GM10266 (cell line): ENCODE measurements around the gene REC114.
"Not testable (repeated sequence)": the region's sequence is repeated elsewhere in the genome, so short reads cannot be mapped to it uniquely, and the experiment has no call there.

ENCODE experiments used
- DNase-seq: peaks from one replicate; pipeline ENCODE4 v3.0.0; 2012; ENCODE audit errors: extremely low spot score
- CTCF ChIP-seq: IDR thresholded peaks from 2 replicates; pipeline ENCODE4 v1.5.1; 2012; ENCODE audit warnings: mild to moderate bottlenecking, low read depth; ENCODE audit not compliant: control insufficient read depth, insufficient read depth; ENCODE audit errors: missing control alignments

The REC114 gene

GRCh38 chr15:73437543-73438109, 5.3 kb upstream of the REC114 start:
- no peak for TF ChIP-seq CTCF
- DNase-seq, result no peak

DNA sequence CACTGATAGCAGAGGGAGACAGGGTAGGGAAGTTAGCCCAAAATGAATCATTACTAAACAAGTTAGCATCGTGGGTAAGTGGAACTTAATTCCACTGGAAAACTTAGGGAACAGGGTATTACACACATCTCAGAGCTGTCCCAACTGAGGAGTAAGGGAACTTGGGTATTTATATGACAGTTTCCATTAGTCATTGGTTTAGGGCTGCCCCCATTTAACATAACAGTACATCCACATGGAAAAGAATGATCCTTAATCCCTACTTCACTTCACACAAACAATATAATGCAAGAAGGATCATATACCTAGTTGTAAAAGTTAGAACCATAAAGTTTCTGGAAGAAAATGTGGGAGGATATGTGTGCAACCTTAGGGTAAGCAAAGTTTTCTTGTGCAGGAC, 4.3 kb upstream of the REC114 start:
- no peak for TF ChIP-seq CTCF
- no peak for DNase-seq

DNA sequence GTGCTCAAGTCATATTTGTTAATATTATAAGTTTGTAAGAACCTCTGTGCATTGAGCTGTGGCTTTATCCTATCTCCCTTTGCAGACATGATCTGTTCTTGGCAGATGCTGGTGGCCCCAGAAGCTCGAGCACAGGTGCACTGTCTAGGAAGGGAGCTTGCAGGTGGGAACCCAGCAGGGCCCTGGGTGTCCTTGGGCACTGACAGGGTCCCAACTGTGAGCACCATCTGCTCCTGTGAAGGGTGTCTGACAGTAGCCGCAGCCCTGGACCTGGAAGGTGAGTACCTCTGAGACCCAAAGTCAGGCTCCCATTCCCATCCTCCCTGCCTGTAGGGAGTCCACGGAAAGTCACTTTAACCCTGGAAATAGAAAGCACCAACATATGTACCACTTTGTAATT, 2.4 kb upstream of the REC114 start:
- no peak for TF ChIP-seq CTCF
- no peak for DNase-seq

DNA sequence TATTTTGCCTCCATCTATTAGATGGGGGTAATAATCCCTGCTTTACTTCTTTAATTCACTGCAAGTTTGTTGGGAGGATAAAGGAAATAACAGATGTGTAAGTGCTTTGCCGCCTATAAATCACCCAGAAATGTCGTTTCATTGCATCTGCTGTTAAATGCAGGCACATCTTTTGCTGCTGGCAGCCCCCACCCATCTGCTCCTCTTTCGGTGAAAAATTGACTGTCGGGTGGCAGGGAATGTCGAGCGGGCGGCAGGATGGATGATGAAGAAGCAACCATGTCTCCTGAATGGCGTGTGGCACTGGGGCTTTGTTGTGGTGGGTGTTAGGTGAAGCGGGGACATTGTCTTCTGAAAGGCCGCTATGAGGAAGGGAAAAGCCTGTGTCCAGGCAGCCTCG, 543 bp upstream of the REC114 start:
- no peak for DNase-seq
- TF ChIP-seq CTCF, result no peak

- DNase-seq, result not testable (repeated sequence)
Observed at GRCh38 chr15:73447471-73447870, 4.5 kb downstream of the REC114 start.

DNA sequence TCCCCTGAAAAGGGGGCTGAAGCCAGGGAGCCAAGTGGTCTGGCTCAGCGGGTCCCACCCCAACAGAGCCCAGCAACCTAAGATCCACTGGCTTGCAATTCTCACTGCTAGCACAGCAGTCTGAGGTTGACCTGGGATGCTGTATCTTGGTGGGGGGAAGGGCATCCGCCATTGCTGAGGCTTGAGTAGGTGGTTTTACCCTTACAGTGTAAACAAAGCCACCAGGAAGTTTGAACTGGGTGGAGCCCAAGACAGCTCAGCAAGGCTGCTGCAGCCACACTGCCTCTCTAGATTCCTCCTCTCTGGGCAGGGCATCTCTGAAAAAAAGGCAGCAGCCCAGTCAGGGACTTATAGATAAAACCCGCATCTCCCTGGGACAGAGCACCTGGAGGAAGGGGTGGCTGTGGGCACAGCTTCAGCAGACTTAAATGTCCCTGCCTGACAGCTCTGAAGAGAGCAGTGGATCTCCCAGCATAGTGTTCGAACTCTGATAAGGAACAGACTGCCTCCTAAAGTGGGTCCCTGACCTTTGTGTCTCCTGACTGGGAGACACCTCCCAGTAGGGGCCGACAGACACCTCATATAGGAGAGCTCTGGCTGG, 5.3 kb downstream of the REC114 start:
- not testable (repeated sequence) for DNase-seq

DNA sequence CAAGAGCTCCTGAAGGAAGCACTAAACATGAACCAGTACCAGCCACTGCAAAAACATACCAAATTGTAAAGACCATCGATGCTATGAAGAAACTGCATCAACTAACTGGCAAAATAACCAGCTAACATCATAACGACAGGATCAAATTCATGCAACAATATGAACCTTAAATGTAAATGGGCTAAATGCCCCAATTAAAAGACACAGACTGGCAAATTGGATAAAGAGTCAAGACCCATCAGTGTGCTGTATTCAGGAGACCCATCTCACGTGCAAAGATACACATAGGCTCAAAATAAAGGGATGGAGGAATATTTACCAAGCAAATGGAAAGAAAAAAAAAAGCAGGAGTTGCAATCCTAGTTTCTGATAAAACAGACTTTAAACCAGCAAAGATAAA, 7.0 kb downstream of the REC114 start:
- not testable (repeated sequence) for DNase-seq

DNA sequence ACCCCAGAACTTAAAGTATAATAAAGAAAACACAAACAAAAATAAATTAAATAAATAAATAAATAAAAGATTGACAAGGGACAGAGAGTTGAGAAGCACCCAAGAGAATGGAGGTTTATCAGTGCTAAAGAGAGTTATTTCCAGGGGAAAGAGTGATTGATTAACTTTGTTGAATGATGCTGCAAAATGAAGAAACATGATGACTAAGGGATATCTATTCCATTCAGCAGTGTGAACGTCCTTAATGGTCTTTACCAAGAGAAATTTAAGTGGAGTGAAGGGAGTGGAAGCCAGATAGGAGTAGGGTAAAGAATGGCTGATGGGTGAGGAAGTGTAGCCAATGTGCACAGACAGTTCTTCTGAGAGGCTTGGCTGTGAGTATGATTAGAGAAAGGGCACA, 11.1 kb downstream of the REC114 start:
- DNase-seq, result no peak
- TF ChIP-seq CTCF, result no peak

DNA sequence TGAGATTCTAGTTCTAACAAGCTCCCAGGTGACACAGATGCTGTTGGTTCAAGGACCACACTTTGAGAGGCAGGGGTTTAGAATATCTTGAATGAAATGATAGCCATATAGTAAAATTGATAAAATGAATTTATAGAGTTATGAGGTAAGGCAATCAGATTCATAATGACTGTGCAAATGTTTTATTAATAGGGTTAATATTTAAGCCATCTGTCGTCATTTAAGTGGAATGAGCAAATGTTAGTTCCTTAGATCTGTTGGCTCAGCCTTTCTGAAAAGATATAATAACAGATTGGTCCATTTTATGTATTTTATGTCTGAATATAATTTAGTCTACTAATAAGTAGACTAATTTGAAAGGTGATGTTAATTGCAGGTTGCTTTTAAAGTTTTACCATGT, 12.9 kb downstream of the REC114 start:
- DNase-seq, result no peak
- TF ChIP-seq CTCF, result no peak
